ENCODE data around the gene SNAI3. TPM values are rescaled to one million over a fixed set of nuclear protein-coding genes. Genes with fewer than 3 reads are reported as not detected.
"Not testable (repeated sequence)": the region's sequence is repeated elsewhere in the genome, so short reads cannot be mapped to it uniquely, and the experiment has no call there.

Gene SNAI3
- polyA plus RNA-seq, 3 donors = 0.59 to 0.94 (median 0.78) TPM

GRCh38 chr16:88680554-88681083 lies 5.7 kb downstream of the SNAI3 start:
- no peak for DNase-seq (ENCODE audit: extremely low read depth in 1 of 11, low read depth in 9 of 11, low spot score in 4 of 11)

DNA sequence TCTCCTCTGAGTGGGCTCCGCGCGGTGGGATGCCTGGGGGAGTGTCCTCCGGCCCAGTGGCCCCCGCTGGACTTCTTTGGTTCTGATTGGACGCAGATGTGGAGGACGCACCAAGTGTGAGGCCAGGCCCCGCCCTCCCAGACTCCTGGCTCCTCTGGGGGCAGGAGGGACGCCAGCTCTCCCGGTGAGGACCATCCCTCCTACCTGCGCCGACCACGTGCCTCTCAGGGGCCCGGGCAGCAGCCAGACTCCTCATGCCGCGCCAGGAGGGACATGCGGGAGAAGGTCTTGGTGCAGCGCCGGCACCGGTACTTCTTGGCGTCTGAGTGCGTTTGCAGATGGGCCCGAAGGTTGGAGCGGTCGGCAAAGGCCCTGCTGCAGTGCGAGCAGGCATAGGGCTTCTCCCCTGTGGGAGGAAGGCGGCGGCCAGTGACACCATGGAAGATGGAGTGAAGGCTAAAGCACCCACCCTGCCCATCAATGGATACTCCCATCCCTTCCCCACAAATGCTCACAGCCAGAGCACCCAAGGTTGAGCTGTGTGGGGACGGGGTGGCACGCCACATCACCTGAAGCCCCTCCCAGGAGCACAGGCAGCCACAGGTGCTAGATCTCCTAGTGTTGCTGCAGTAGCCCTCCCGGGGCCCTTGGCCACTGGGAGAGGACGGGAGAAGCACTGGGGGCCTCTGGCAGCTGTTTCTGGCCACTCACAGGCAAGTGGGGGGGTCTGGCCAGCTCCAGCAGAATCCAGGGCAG lies 7.9 kb downstream of the SNAI3 start:
- no peak for DNase-seq (ENCODE audit: extremely low read depth in 1 of 11, low read depth in 9 of 11, low spot score in 4 of 11)

DNA sequence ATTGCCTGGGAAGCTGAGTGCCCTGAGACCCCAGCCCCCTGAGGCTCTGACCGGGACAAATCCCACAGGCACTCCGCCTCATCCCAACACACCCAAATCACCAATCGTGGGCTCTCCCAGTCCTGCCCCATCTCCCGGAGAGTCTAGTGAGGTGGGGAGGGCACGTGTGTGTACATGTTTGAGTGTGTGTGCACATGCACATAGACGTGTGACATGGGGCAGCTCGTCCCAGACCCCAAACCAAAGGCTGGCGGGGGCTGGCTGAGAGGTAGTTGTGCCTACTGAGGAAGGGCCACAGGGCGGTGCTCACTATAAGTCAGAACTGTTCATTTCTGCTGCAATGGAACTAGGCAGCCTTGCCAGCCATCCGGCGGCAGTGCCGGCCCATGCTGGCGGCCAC lies 8.6 kb downstream of the SNAI3 start:
- no peak for DNase-seq (ENCODE audit: extremely low read depth in 1 of 11, low read depth in 9 of 11, low spot score in 4 of 11)

DNA sequence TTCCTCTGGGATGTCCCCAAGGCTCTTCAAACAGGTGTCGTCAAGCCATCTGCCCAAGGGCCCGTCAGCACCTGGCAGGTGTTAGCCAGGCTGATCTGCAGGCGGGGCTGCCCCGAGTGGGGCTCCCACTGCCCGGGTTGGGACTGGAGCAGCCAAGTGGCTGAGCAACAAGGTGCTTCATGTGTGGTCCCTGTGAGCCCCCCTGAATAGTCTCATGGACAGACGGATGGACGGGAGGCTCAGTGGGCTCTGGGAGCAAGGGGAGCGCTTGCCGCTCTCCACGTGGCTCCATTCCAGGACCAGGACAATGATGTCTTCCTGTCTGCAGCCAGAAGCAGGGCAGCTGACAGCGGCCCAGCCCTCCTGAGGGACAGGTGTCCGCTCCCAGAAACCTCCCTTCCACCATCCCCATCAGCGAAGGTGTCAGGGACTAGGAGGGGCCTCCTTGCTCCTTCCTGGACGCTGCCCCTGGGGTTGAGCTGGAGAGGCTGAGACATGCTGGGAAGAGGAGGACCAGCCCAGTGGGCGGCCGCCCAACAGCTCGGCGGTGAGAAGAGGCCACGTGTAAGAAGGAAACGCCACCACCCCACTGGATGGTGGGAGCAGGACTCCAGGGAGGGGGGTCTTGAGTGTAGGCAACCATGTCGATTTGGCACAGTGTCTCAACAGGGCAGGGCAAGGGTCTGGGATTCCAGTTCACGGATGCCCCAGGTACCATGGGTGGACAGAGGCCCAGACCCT lies 9.6 kb downstream of the SNAI3 start:
- DNase-seq (ENCODE audit: extremely low read depth in 1 of 11, low read depth in 9 of 11, low spot score in 4 of 11) = no peak

- no peak for DNase-seq (ENCODE audit: extremely low read depth in 1 of 11, low read depth in 9 of 11, low spot score in 4 of 11)
Measured at GRCh38 chr16:88673716-88674379, 12.5 kb downstream of the SNAI3 start.

GRCh38 chr16:88672776-88673175 lies 13.5 kb downstream of the SNAI3 start:
- no peak for DNase-seq (ENCODE audit: extremely low read depth in 1 of 11, low read depth in 9 of 11, low spot score in 4 of 11)

DNA sequence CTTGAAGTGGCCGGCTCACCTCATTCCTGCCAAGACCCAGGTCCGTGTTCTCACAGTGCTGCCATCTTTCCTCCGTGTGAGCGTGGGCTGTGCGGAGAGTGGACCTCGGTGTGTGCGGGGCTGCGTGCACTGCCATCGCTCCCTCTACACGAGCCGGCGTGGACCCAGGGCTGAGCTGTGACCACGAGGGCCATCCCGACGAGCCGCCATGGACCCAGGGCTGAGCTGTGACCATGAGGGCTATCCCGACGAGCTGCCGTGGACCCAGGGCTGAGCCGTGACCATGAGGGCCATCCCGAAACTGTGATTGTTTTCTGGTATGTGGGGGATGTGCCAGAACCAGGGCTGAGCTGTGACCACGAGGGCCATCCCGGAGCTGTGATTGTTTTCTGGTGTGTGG lies 14.5 kb downstream of the SNAI3 start:
- no peak for DNase-seq (ENCODE audit: extremely low read depth in 1 of 11, low read depth in 9 of 11, low spot score in 4 of 11)

DNA sequence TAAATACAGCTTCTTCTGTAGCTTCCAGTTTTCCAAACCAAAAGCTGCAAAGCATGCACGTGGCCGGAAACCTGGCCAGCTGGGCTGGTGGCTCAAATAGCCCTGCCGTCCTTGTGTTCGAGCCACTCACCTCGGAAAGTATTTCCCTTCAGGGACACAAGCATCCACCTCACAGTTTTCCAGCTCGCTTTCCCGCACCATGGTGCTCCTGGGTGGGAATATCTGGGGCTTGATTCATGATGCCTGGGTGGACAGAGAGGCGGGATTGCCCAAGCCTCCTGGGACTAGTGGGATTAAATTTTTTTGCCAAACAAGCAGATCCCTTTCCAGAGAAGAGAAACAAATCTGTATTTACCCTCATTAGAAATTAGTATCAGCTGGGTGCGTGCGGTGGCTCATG lies 16.3 kb downstream of the SNAI3 start:
- DNase-seq (ENCODE audit: extremely low read depth in 1 of 11, low read depth in 9 of 11, low spot score in 4 of 11) = no peak

DNA sequence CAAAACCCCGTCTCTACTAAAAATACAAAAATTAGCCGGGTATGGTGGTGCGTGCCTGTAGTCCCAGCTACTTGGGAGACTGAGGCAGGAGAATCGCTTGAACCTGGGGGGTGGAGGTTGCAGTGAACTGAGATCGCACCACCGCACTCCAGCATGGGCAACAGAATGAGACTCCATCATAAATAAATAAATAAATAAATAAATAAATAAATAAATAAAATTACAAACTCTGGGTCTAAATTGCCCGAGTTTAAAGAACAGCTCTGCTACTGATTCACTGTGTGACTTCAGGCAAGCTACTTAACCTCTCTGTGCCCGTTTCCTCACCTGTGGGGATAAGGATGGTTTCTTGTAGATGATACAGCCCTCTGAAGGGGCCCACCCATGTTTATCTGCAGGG lies 16.8 kb downstream of the SNAI3 start:
- not testable (repeated sequence) for DNase-seq (ENCODE audit: extremely low read depth in 1 of 11, low read depth in 9 of 11, low spot score in 4 of 11)

GRCh38 chr16:88667461-88667860 lies 18.8 kb downstream of the SNAI3 start:
- no peak for DNase-seq (ENCODE audit: extremely low read depth in 1 of 11, low read depth in 9 of 11, low spot score in 4 of 11)

DNA sequence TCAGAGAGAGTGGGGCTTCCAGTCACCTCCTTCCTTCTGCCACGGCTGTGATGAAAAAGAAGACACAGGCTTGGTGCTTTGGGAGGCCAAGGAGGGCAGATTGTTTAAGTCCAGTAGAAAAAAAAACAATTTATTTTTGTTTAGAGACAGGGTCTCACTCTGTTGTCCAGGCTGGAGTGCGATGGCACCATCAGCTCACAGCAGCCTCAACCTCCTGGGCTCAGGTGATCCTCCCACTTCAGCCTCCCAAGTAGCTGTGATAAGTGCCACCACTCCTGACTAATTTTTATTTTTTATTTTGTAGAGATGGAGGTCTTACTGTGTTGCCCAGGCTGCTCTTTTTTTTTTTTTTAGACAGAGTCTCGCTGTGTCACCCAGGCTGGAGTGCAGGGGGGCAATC lies 20.7 kb downstream of the SNAI3 start:
- no peak for DNase-seq (ENCODE audit: extremely low read depth in 1 of 11, low read depth in 9 of 11, low spot score in 4 of 11)

- no peak for DNase-seq (ENCODE audit: extremely low read depth in 1 of 11, low read depth in 9 of 11, low spot score in 4 of 11)
Measured at GRCh38 chr16:88665148-88665547, 21.2 kb downstream of the SNAI3 start.

GRCh38 chr16:88662843-88663606 lies 23.3 kb downstream of the SNAI3 start, which contains the start of gene MVD:
Gene MVD, minus strand, starts transcription at chr16:88663091. Its CDS starts 11 bp downstream, at chr16:88663080.
- peak; percentile 90 to 97 (median 96) for DNase-seq (ENCODE audit: extremely low read depth in 1 of 11, low read depth in 9 of 11, low spot score in 4 of 11)

DNA sequence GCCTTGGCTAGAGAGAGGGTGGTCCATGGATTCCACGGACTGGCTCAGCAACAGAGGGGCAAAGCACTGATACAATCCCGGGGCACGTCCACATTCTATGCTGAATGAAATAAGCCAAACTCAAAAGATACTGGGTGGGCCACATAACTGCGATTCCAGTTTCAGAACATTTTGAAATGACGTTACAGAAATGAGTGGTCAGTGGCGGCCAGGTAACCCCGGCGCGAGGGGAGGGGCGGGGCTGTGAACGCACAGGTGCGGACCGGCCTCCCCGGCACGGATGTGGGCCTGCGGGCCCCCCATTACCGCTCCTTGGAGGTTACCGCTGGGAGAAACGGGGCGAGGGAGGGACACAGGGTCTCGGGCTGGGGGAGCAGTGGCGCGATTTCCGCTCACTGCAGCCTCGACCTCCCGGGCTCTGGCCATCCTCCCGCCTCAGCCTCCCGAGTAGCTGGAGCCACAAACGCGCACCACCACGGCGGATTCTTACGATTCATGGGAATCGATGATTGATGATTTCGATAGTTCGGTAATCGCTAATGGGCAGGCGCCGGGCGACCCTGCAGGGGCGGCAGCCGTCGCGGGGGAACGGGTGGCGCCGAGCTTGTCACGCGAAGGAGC lies 24.0 kb downstream of the SNAI3 start:
- DNase-seq (ENCODE audit: extremely low read depth in 1 of 11, low read depth in 9 of 11, low spot score in 4 of 11) = no peak

- no peak for DNase-seq (ENCODE audit: extremely low read depth in 1 of 11, low read depth in 9 of 11, low spot score in 4 of 11)
Measured at GRCh38 chr16:88661468-88661867, 24.8 kb downstream of the SNAI3 start.

GRCh38 chr16:88659160-88659559 lies 27.1 kb downstream of the SNAI3 start:
- no peak for DNase-seq (ENCODE audit: extremely low read depth in 1 of 11, low read depth in 9 of 11, low spot score in 4 of 11)

DNA sequence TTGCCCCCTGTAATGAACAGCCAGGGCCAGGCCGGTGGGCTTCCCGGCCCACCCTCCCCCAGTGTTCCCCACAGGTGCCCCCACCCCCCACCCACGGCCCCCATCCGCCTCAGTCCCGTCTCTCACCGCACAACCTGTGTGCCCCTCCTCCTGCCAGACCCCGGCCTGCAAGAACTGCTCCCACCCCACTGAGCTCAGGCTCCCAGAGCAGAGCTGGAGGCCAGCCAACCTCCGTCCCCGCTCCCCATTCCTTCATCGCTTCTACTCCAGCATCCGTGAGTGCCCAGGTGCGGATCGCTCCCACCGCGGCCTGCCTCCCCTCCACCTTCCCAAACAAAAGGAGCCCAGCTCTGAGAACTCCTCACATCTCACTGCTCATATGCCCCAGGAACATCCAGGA lies 27.6 kb downstream of the SNAI3 start:
- no peak for DNase-seq (ENCODE audit: extremely low read depth in 1 of 11, low read depth in 9 of 11, low spot score in 4 of 11)

- DNase-seq (ENCODE audit: extremely low read depth in 1 of 11, low read depth in 9 of 11, low spot score in 4 of 11) = no peak
Measured at GRCh38 chr16:88657371-88657770, 28.9 kb downstream of the SNAI3 start.
